HepG2 (cell line): ENCODE data around the gene EFCAB8. TPM values are rescaled to one million over a fixed set of nuclear protein-coding genes. Genes with fewer than 3 reads are reported as not detected.

Experiments
- ATF7-NPFF ChIP-seq: sonication (generic); formaldehyde crosslinking; IDR thresholded peaks from 2 replicates; pipeline ENCODE4 v1.8.1; 2023; ENCODE audit warnings: mild to moderate bottlenecking, low read depth, missing genetic modification reagents, moderate library complexity
- ATRX ChIP-seq: sonication (generic); formaldehyde crosslinking; IDR thresholded peaks from 2 replicates; pipeline ENCODE4 v1.4.0; 2020; ENCODE audit warnings: missing genetic modification reagents, borderline replicate concordance
- CHD4 ChIP-seq: fragments of 200-600 bp; sonication (generic); IDR thresholded peaks from 2 replicates; pipeline ENCODE4 v1.7.0; 2017; ENCODE audit warnings: mild to moderate bottlenecking, low read length, borderline replicate concordance
- FOSL1 ChIP-seq: sonication (generic); formaldehyde crosslinking; IDR thresholded peaks from 2 replicates; pipeline ENCODE4 v1.9.0; 2021; ENCODE audit warnings: missing genetic modification reagents, borderline replicate concordance
- MATR3 ChIP-seq: sonication (generic); formaldehyde crosslinking; IDR thresholded peaks from 2 replicates; pipeline ENCODE4 v1.4.0; 2020; ENCODE audit warnings: missing genetic modification reagents
- MBD4 ChIP-seq: IDR thresholded peaks from 2 replicates; pipeline ENCODE4 v1.6.1; 2012; ENCODE audit warnings: low read length, inconsistent platforms, borderline replicate concordance
- MLX ChIP-seq: IDR thresholded peaks from 2 replicates; pipeline ENCODE4 v1.6.1; 2016
- MXD3 ChIP-seq: IDR thresholded peaks from 2 replicates; pipeline ENCODE4 v1.6.1; 2016; ENCODE audit warnings: mild to moderate bottlenecking, missing biosample characterization, missing genetic modification reagents
- NR2F6 ChIP-seq, 2 experiments: IDR thresholded peaks; 2 replicates each; pipeline ENCODE4 v1.6.1; 2016; ENCODE audit warnings: antibody characterized with exemption in 1 of 2, mild to moderate bottlenecking in 1 of 2
- REXO4 ChIP-seq: sonication (generic); formaldehyde crosslinking; IDR thresholded peaks from 2 replicates; pipeline ENCODE4 v1.8.0; 2022; ENCODE audit warnings: missing genetic modification reagents, mild to moderate bottlenecking, borderline replicate concordance
- RNF2 ChIP-seq: fragments of 450-650 bp; conservative IDR thresholded peaks from 2 replicates; pipeline ENCODE4 v1.6.1; 2016; ENCODE audit warnings: low read depth
- SNAI1 ChIP-seq: sonication (generic); formaldehyde crosslinking; IDR thresholded peaks from 2 replicates; pipeline ENCODE4 v1.5.0; 2020; ENCODE audit warnings: mild to moderate bottlenecking, missing genetic modification reagents, borderline replicate concordance
- ZBTB49 ChIP-seq: sonication (generic); formaldehyde crosslinking; IDR thresholded peaks from 2 replicates; pipeline ENCODE4 v1.4.0; 2020; ENCODE audit warnings: missing genetic modification reagents, borderline replicate concordance
- ZFP82 ChIP-seq: sonication (generic); formaldehyde crosslinking; IDR thresholded peaks from 2 replicates; pipeline ENCODE4 v1.5.1; 2020; ENCODE audit warnings: mild to moderate bottlenecking, missing genetic modification reagents, borderline replicate concordance
- ZMAT3 ChIP-seq: sonication (generic); formaldehyde crosslinking; conservative IDR thresholded peaks from 2 replicates; pipeline ENCODE4 v1.7.0; 2021; ENCODE audit warnings: missing genetic modification reagents
- ZMAT5 ChIP-seq: sonication (generic); formaldehyde crosslinking; IDR thresholded peaks from 2 replicates; pipeline ENCODE4 v1.5.0; 2020; ENCODE audit warnings: mild to moderate bottlenecking, low read depth, missing genetic modification reagents, borderline replicate concordance
- ZNF275 ChIP-seq: sonication (generic); formaldehyde crosslinking; IDR thresholded peaks from 2 replicates; pipeline ENCODE4 v1.8.0; 2022; ENCODE audit warnings: missing genetic modification reagents, mild to moderate bottlenecking, inconsistent platforms, borderline replicate concordance
- ZNF280B ChIP-seq: sonication (generic); formaldehyde crosslinking; IDR thresholded peaks from 2 replicates; pipeline ENCODE4 v1.5.0; 2020; ENCODE audit warnings: missing genetic modification reagents, mild to moderate bottlenecking, borderline replicate concordance
- ZNF337 ChIP-seq: sonication (generic); formaldehyde crosslinking; IDR thresholded peaks from 2 replicates; pipeline ENCODE4 v1.5.1; 2020; ENCODE audit warnings: missing genetic modification reagents, low read depth, mild to moderate bottlenecking, borderline replicate concordance
- ZNF576 ChIP-seq: sonication (generic); formaldehyde crosslinking; IDR thresholded peaks from 2 replicates; pipeline ENCODE4 v1.4.0; 2020; ENCODE audit warnings: mild to moderate bottlenecking, missing genetic modification reagents
- ZNF672 ChIP-seq: sonication (generic); formaldehyde crosslinking; IDR thresholded peaks from 2 replicates; pipeline ENCODE4 v1.8.1; 2022; ENCODE audit warnings: missing genetic modification reagents
- polyA plus RNA-seq, 8 experiments: library from polyadenylated mRNA; depleted of rRNA in 3 of 8; stranded (reverse) in 7 of 8; unstranded in 1 of 8; fragments of >200 nt; fragmentation: Illumina TruSeq in 4 of 8; extraction: Trizol in 4 of 8; gene quantifications; 2 replicates each; pipeline versions ENCODE4 v1.2.1 to v1.2.3, GENCODE V29; 2011 to 2016; ENCODE audit warnings: low read depth in 4 of 8, missing spikeins in 1 of 8, mixed read lengths in 1 of 8; ENCODE audit not compliant: insufficient read depth in 1 of 8
- total RNA-seq, 5 experiments: library from RNA; depleted of rRNA; stranded (reverse); fragments of >200 nt; fragmentation: Illumina TruSeq; extraction: Trizol; gene quantifications; 2 replicates each; pipeline ENCODE4 v1.2.3, GENCODE V29; 2016; ENCODE audit warnings: low read depth in 1 of 5

Gene EFCAB8
- total and polyA plus RNA-seq, 2 of the 13 experiments (the other 11 are each of a cell fraction or from before 2014, with no cell fraction given): 0.15 to 0.22 TPM

- TF ChIP-seq ZNF275 (CRISPR knock-in tag) (no peak), MATR3 (no peak), ZBTB49 (CRISPR knock-in tag) (no peak), MXD3 (CRISPR knock-in tag) (no peak), REXO4 (CRISPR knock-in tag) (no peak), ZFP82 (CRISPR knock-in tag) (no peak), FOSL1 (CRISPR knock-in tag) (no peak), ZMAT3 (CRISPR knock-in tag) (no peak), ZNF280B (CRISPR knock-in tag) (no peak; the same call in 1 of the 2 replicates), RNF2 (0 out of 2 replicates have a peak, but pooled peaks have one; percentile 36), ZNF576 (CRISPR knock-in tag) (no peak), CHD4 (no peak), ATRX (CRISPR knock-in tag) (no peak; the same call in 1 of the 2 replicates), MBD4 (no peak), ZNF672 (CRISPR knock-in tag) (no peak), ZNF337 (CRISPR knock-in tag) (no peak), ZMAT5 (no peak), ATF7-NPFF (peak; percentile 63; the same call in 1 of the 2 replicates), SNAI1 (CRISPR knock-in tag) (no peak), MLX (CRISPR knock-in tag) (no peak), NR2F6 (IDR thresholded peaks at IDR 0.05) (no peak), NR2F6 (CRISPR knock-in tag; IDR thresholded peaks at IDR 0.05) (no peak)
Measured at GRCh38 chr20:32902456-32903420, 44.0 kb downstream of the EFCAB8 start (continued).
